ENCODE results near the gene KLF15. TPM values are rescaled to one million over a fixed set of nuclear protein-coding genes. Genes with fewer than 3 reads are reported as not detected.

Gene KLF15
- total RNA-seq, 4 donors from 2014 or later, result 20.6 to 49.2 (median 27.5) TPM

- intact Hi-C loops (cut with DNase I), result no loop called here
- no peak for DNase-seq
- H3K27ac ChIP-seq, result no peak overlapping the region
- H3K36me3 ChIP-seq, result no peaks in the 10 kb centered on the region
- WGBS, 2 donors, result 93 to 95% methylated on average over 4 of the region's 4 CpGs
- peaks cover 0 to 8% of the 10 kb centered on the region in 2 donors for H3K4me1 ChIP-seq
- H3K4me3 ChIP-seq (replicated peaks in 1 of 3), result no peak overlapping the region
- no peaks in the 10 kb centered on the region for H3K27me3 ChIP-seq
- TF ChIP-seq CTCF (IDR thresholded peaks at IDR 0.05) (no peak), POLR2A (IDR thresholded peaks at IDR 0.05) (no peak)
- no peaks in the 10 kb centered on the region for H3K9me3 ChIP-seq
These were observed 16.0 kb upstream of the KLF15 start for GRCh38 chr3:126373146-126373613.

GRCh38 chr3:126372413-126373145 is 15.4 kb upstream of the KLF15 start:
- H3K4me3 ChIP-seq (replicated peaks in 1 of 3), result no peak overlapping the region
- intact Hi-C loops (cut with DNase I), result no loop called here
- no peaks in the 10 kb centered on the region for H3K36me3 ChIP-seq
- TF ChIP-seq CTCF (IDR thresholded peaks at IDR 0.05) (no peak), POLR2A (IDR thresholded peaks at IDR 0.05) (no peak)
- H3K9me3 ChIP-seq, result no peaks in the 10 kb centered on the region
- DNase-seq, result no peak
- H3K27ac ChIP-seq, result no peak overlapping the region
- no peaks in the 10 kb centered on the region for H3K27me3 ChIP-seq
- peaks cover 0 to 8% of the 10 kb centered on the region in 2 donors for H3K4me1 ChIP-seq
- WGBS, 2 donors, result 84 to 88% methylated on average over 11 to 12 of the region's 12 CpGs

GRCh38 chr3:126371096-126371705 is 14.0 kb upstream of the KLF15 start:
- no peak overlapping the region for H3K27ac ChIP-seq
- H3K9me3 ChIP-seq, result no peaks in the 10 kb centered on the region
- WGBS, 2 donors, result 87 to 89% methylated on average over 16 to 21 of the region's 22 CpGs
- intact Hi-C loops (cut with DNase I), result no loop called here
- DNase-seq, result no peak
- no peaks in the 10 kb centered on the region for H3K27me3 ChIP-seq
- peaks cover 0 to 8% of the 10 kb centered on the region in 2 donors for H3K4me1 ChIP-seq
- H3K4me3 ChIP-seq (replicated peaks in 1 of 3), result no peak overlapping the region
- TF ChIP-seq POLR2A (IDR thresholded peaks at IDR 0.05), result no peak
- TF ChIP-seq CTCF (IDR thresholded peaks at IDR 0.05), result no peak
- H3K36me3 ChIP-seq, result no peaks in the 10 kb centered on the region

GRCh38 chr3:126370606-126371005 is 13.4 kb upstream of the KLF15 start:
- Histone ChIP-seq H3K27ac (no peak overlapping the region), H3K36me3 (no peaks in the 10 kb centered on the region), H3K4me1 (peaks cover 0 to 8% of the 10 kb centered on the region in 2 donors), H3K4me3 (replicated peaks in 1 of 3) (no peak overlapping the region), H3K27me3 (no peaks in the 10 kb centered on the region), H3K9me3 (no peaks in the 10 kb centered on the region)
- intact Hi-C loops (cut with DNase I), result no loop called here
- TF ChIP-seq POLR2A (IDR thresholded peaks at IDR 0.05) (no peak), CTCF (IDR thresholded peaks at IDR 0.05) (no peak)
- WGBS, 2 donors, result 90 to 98% methylated on average over 3 to 7 of the region's 7 CpGs
- no peak for DNase-seq

- no peaks in the 10 kb centered on the region for H3K27me3 ChIP-seq
- no peaks in the 10 kb centered on the region for H3K36me3 ChIP-seq
- H3K4me3 ChIP-seq (replicated peaks in 1 of 3), result no peak overlapping the region
- peaks cover 0 to 8% of the 10 kb centered on the region in 2 donors for H3K4me1 ChIP-seq
- TF ChIP-seq POLR2A (IDR thresholded peaks at IDR 0.05), result no peak
- intact Hi-C loops (cut with DNase I), result no loop called here
- WGBS, 2 donors, result 61 to 64% methylated on average over 4 of the region's 4 CpGs
- no peak overlapping the region for H3K27ac ChIP-seq
- H3K9me3 ChIP-seq, result no peaks in the 10 kb centered on the region
- DNase-seq, result no peak
These were observed 12.8 kb upstream of the KLF15 start for GRCh38 chr3:126370055-126370454.

Data from thyroid gland (tissue), 4 donors.